ENCODE measurements around the gene EIF1.
"Not testable (repeated sequence)": the region's sequence is repeated elsewhere in the genome, so short reads cannot be mapped to it uniquely, and the experiment has no call there.

EIF1 gene

GRCh38 chr17:41679740-41680425 is 8.8 kb upstream of the EIF1 start:
- no peak for DNase-seq

- no peak for DNase-seq
Observed at GRCh38 chr17:41680426-41681040, 8.2 kb upstream of the EIF1 start.

DNA sequence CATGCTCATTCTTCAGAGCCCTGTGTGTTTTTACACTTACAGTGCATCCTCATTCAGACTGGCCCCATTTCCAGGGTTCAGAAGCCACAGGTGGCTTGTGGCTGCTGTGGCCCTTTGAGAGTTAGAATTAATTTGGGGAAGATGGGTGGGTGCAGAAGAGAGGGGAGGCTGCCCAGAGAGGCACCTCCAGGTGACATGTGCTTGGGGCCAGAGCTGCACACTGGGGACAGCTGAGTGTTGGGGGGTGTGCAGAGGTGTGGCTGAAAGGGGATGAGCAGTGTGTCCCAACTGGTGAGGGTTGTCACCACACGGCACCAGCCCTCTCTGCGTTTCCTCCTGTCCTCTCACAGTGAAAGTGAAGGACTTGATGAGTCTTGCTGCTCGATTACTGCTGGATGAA is 6.9 kb upstream of the EIF1 start:
- no peak for DNase-seq

DNA sequence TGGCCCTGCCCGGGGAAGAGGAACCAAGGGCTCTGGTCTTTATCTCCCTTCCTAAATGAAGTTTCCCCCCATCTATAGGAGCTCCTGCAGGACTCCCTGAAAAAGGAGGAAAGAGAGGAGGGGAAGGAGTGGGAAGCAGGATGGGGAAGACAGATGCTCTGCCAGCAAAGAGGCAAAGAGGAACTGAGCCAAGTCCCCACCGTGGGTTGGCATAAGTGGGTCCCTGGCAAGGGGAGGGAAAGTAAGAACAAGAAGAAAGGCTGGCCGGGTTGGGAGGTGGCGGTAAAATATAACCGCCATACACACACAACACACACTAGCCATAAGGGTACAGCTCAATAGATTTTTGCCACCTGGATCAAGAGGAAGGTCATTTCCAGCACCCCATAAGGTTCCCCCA is 6.1 kb upstream of the EIF1 start:
- DNase-seq, result no peak

DNA sequence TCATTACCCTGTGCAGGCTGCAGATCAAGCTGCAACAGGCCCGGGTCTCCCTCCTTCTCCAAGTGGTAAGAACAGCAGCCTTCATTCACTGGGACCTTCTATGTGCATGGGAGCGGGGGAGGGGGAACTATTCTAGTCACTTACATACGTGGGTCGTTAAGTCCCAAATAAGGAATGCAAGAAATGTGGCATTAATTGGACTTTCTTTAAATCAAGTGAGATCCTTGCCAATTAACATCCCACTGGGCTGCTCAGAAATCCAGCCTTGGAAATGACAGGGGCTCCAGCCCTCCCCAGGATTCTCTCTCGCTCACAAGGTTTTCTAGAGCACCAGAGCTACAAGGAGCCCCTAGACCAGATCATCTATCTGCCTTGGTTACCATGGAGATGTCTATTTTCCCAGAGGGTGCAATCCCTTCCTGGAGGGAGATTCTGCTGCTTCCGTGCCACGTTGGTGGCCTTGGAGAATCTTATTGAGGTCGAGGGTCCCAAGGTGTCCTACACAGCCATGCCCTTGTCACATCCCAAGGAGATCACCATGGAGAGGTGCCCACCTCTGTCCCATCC is 5.2 kb upstream of the EIF1 start:
- no peak for DNase-seq

- DNase-seq, result no peak
Observed at GRCh38 chr17:41684035-41684434, 4.7 kb upstream of the EIF1 start.

DNA sequence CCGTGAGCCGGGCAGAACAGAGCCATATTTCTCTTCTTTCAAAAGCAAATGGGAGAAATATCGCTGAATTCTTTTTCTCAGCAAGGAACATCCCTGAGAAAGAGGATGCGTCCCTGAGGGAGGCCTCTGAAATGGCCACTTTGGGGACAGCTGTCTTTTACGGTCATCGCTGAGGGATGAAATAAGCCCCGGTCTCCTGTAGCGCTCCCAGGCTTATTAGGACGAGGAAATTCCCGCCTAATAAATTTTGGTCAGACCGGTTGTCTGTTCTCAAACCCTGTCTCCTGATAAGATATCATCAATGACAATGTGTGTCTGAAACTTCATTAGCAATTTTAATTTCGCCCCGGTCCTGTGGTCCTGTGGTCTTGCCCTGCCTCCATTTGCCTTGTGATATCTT is 2.9 kb upstream of the EIF1 start:
- DNase-seq, result not testable (repeated sequence)

DNA sequence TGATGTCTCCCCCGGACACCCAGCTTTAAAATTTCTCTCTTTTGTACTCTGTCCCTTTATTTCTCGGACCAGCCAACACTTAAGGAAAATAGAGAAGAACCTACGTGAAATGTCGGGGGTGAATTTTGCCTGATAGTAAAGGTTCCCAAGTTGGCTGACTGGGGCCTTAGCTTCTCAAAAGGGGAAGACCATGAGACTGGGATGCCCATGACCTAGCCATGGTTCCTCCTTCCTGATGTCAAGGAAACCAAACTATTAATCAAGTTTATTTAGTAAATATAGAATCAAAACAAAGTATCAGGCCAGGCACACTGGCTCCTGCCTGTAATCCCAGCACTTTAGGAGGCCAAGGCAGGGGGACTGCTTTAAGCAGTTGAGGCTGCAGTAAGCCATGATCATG is 2.4 kb upstream of the EIF1 start:
- no peak for DNase-seq

GRCh38 chr17:41687828-41688640 is 651 bp upstream of the EIF1 start:
- no peak for DNase-seq

GRCh38 chr17:41689497-41690299 is 1.0 kb downstream of the EIF1 start:
- peak; percentile 77 for DNase-seq

GRCh38 chr17:41690497-41690896 is 1.8 kb downstream of the EIF1 start:
- DNase-seq, result no peak

DNA sequence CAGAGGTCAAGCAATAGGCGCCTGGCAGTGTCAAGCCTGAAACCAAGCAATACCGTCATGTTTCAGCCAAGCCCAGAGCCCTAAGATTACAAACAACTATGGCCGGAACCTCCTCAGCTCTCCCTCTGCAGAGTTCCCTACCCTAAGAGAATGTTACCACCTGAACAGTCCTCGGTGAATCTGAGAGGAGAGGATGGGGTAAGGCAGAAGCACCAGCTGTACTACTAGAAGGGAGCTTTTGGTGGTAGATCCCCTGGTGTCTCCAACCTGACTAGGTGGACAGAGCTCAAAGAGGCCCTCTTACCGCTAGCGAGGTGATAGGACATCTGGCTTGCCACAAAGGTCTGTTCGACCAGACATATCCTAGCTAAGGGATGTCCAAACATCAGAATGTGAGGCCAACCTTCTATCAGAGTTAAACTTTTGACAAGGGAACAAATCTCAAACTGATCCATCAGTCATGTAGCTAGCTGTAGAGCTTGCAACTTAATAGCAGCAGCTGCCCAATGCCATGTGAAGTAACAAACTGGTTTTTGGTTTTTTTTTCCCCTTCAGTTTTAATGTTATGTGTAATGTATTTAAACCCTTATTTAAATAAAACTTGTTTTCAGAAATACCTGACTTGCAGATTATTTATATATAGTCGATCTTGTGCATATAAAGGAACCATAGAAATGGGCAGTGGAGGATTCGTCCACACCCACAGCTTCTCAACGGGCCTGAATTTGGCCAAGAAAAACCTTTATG is 2.5 kb downstream of the EIF1 start:
- no peak for DNase-seq

GRCh38 chr17:41692722-41693521 is 4.2 kb downstream of the EIF1 start:
- no peak for DNase-seq

- DNase-seq, result no peak
Observed at GRCh38 chr17:41695134-41695661, 6.5 kb downstream of the EIF1 start.

GRCh38 chr17:41695954-41696757 is 7.5 kb downstream of the EIF1 start:
- peak; percentile 80 for DNase-seq

GRCh38 chr17:41697122-41697962 is 8.7 kb downstream of the EIF1 start:
- DNase-seq, result no peak

- not testable (repeated sequence) for DNase-seq
Observed at GRCh38 chr17:41700843-41701242, 12.2 kb downstream of the EIF1 start.

- no peak for DNase-seq
Observed at GRCh38 chr17:41702712-41703111, 14.0 kb downstream of the EIF1 start.
